Keratinocyte (primary cell): ENCODE data around the gene YWHAQ. TPM values are rescaled to one million over a fixed set of nuclear protein-coding genes. Genes with fewer than 3 reads are reported as not detected.

ENCODE experiments used
- DNase-seq: peaks from one replicate; pipeline ENCODE4 v3.0.0-alpha.2; 2011; ENCODE audit warnings: low read depth, missing footprints, low spot score
- FAIRE-seq: peaks from 2 replicates; lab custom pipeline; 2011; peaks lifted over from hg19 to GRCh38; lab: Jason Lieb, UNC
- H2AFZ ChIP-seq: 2 replicates; pipeline ENCODE4 v1.6.0; 2012; ENCODE audit warnings: low read length, control low read depth, inconsistent platforms; ENCODE audit not compliant: control insufficient read depth
- H3K27ac ChIP-seq: 2 replicates; pipeline ENCODE4 v1.5.1; 2011; ENCODE audit warnings: low read length; ENCODE audit not compliant: control insufficient read depth, insufficient read depth
- H3K27me3 ChIP-seq: 3 replicates; pipeline ENCODE4 v1.6.0; 2011; ENCODE audit warnings: low read length; ENCODE audit not compliant: control insufficient read depth, insufficient read depth; ENCODE audit errors: extremely low read depth
- H3K36me3 ChIP-seq, 2 experiments: 2 replicates in 1 of 2; 3 replicates in 1 of 2; pipeline ENCODE4 v1.5.1; 2011; ENCODE audit warnings: low read length in 2 of 2, mild to moderate bottlenecking in 1 of 2; ENCODE audit not compliant: control insufficient read depth in 2 of 2, insufficient read depth in 2 of 2; ENCODE audit errors: extremely low read depth in 1 of 2
- H3K4me1 ChIP-seq: 3 replicates; pipeline ENCODE4 v1.5.1; 2011; ENCODE audit warnings: low read length; ENCODE audit not compliant: control insufficient read depth, insufficient read depth; ENCODE audit errors: extremely low read depth
- H3K4me2 ChIP-seq: 3 replicates; pipeline ENCODE4 v1.6.0; 2011; ENCODE audit warnings: low read depth, low read length; ENCODE audit not compliant: control insufficient read depth, insufficient read depth; ENCODE audit errors: extremely low read depth
- H3K4me3 ChIP-seq, 3 experiments: fragments of 200-600 bp in 1 of 3; sonication (generic) in 1 of 3; 2 replicates in 2 of 3; 3 replicates in 1 of 3; pipeline ENCODE4 v1.5.1; 2011 to 2016; ENCODE audit warnings: low read length in 3 of 3, mild to moderate bottlenecking in 3 of 3, control low read depth in 2 of 3, inconsistent platforms in 1 of 3, low read depth in 1 of 3, mixed read lengths in 1 of 3, mixed run types in 1 of 3, moderate library complexity in 1 of 3; ENCODE audit not compliant: control insufficient read depth in 2 of 3, insufficient read depth in 2 of 3; ENCODE audit errors: extremely low read depth in 1 of 3
- H3K79me2 ChIP-seq: 2 replicates; pipeline ENCODE4 v1.6.0; 2012; ENCODE audit warnings: low read length; ENCODE audit not compliant: control insufficient read depth, insufficient read depth
- H3K9ac ChIP-seq: 3 replicates; pipeline ENCODE4 v1.6.0; 2011; ENCODE audit warnings: low read length; ENCODE audit not compliant: control insufficient read depth, insufficient read depth; ENCODE audit errors: extremely low read depth
- H3K9me1 ChIP-seq: 3 replicates; pipeline ENCODE4 v1.6.0; 2011; ENCODE audit warnings: low read length; ENCODE audit not compliant: control insufficient read depth, insufficient read depth; ENCODE audit errors: extremely low read depth
- H3K9me3 ChIP-seq: 2 replicates; pipeline ENCODE4 v1.5.1; 2012; ENCODE audit warnings: low read depth, low read length; ENCODE audit not compliant: control insufficient read depth
- H4K20me1 ChIP-seq: 3 replicates; pipeline ENCODE4 v1.6.0; 2011; ENCODE audit warnings: low read length; ENCODE audit not compliant: control insufficient read depth, insufficient read depth; ENCODE audit errors: extremely low read depth
- CTCF ChIP-seq, 3 experiments: IDR thresholded peaks in 1 of 3; conservative IDR thresholded peaks in 1 of 3; optimal IDR thresholded peaks in 1 of 3; 2 replicates in 2 of 3; 3 replicates in 1 of 3; pipeline versions ENCODE3 to v1.5.1; 2011; ENCODE audit warnings: low read length in 3 of 3, mild to moderate bottlenecking in 3 of 3, moderate library complexity in 2 of 3, control low read depth in 1 of 3, inconsistent platforms in 1 of 3; ENCODE audit not compliant: insufficient read depth in 2 of 3; ENCODE audit errors: extremely low read depth in 1 of 3
- EZH2 ChIP-seq: IDR thresholded peaks from one replicate; pipeline ENCODE4 v1.6.1; 2012; ENCODE audit warnings: inconsistent platforms, mild to moderate bottlenecking, low read length, moderate library complexity
- dilution Hi-C: fragments of 300-500 bp; cut with MboI; formaldehyde crosslinking; loops from one replicate; pipeline ENCODE4 v1.7.0; 2020; ENCODE audit warnings: low sequenced_read_pairs; ENCODE audit not compliant: extremely low pct_ligation_motif_present
- polyA plus RNA-seq, 5 experiments: library from polyadenylated mRNA; depleted of rRNA in 3 of 5; stranded (reverse) in 3 of 5; stranded (forward) in 1 of 5; unstranded in 1 of 5; fragments of >200 nt; gene quantifications; 1 replicate in 1 of 5; 2 replicates in 3 of 5; 3 replicates in 1 of 5; pipeline versions ENCODE4 v1.2.1 to v1.2.3, GENCODE V29; 2011 to 2012; ENCODE audit warnings: missing spikeins in 2 of 5, low read depth in 1 of 5, low replicate concordance in 1 of 5

Gene YWHAQ
- polyA plus RNA-seq, 1 donor (not counting 4 experiments of a cell fraction or from before 2014, with no cell fraction given): 593 TPM

GRCh38 chr2:9638532-9638931, 7.7 kb upstream of the YWHAQ start:
- FAIRE-seq: no peak
- DNase-seq: no peak

GRCh38 chr2:9637330-9637729, 6.5 kb upstream of the YWHAQ start:
- Histone ChIP-seq H3K4me2 (peak overlapping the region; percentile 29), H3K36me3 (no peaks in the 10 kb centered on the region), H3K27ac (peak overlapping the region; percentile 1), H3K27me3 (no peaks in the 10 kb centered on the region), H3K9me1 (no peaks in the 10 kb centered on the region), H4K20me1 (no peaks in the 10 kb centered on the region), H3K4me1 (peaks cover 29% of the 10 kb centered on the region), H3K4me3 (no peak overlapping the region), H3K9ac (no peak overlapping the region), H2AFZ (no peak overlapping the region), H3K79me2 (no peaks in the 10 kb centered on the region), H3K9me3 (no peaks in the 10 kb centered on the region)
- dilution Hi-C loops: no loop called here
- DNase-seq: no peak
- no peak for TF ChIP-seq CTCF (optimal IDR thresholded peaks at IDR 0.05 in 1 of 3, IDR thresholded peaks at IDR 0.05 in 1 of 3, conservative IDR thresholded peaks at IDR 0.05 in 1 of 3; ENCODE audit: extremely low read depth in 1 of 3, insufficient read depth in 2 of 3, low read length in 3 of 3)
- no peak for TF ChIP-seq EZH2
- FAIRE-seq: no peak

More at GRCh38 chr2:9638532-9638931, 7.7 kb upstream of the YWHAQ start:
- H3K9ac ChIP-seq: no peak overlapping the region
- peaks cover 28% of the 10 kb centered on the region for H3K4me1 ChIP-seq
- H3K4me2 ChIP-seq: no peak overlapping the region
- H3K36me3 ChIP-seq: no peaks in the 10 kb centered on the region
- no peaks in the 10 kb centered on the region for H4K20me1 ChIP-seq
- dilution Hi-C loops: no loop called here
- H3K79me2 ChIP-seq: no peaks in the 10 kb centered on the region
- H3K9me1 ChIP-seq: no peaks in the 10 kb centered on the region
- no peak overlapping the region for H3K4me3 ChIP-seq
- no peak for TF ChIP-seq CTCF (optimal IDR thresholded peaks at IDR 0.05 in 1 of 3, IDR thresholded peaks at IDR 0.05 in 1 of 3, conservative IDR thresholded peaks at IDR 0.05 in 1 of 3; ENCODE audit: extremely low read depth in 1 of 3, insufficient read depth in 2 of 3, low read length in 3 of 3)
- no peak for TF ChIP-seq EZH2
- H2AFZ ChIP-seq: no peak overlapping the region
- no peaks in the 10 kb centered on the region for H3K27me3 ChIP-seq
- no peak overlapping the region for H3K27ac ChIP-seq
- no peaks in the 10 kb centered on the region for H3K9me3 ChIP-seq
